ENCODE results near the gene GOPC. TPM values are rescaled to one million over a fixed set of nuclear protein-coding genes. Genes with fewer than 3 reads are reported as not detected.

Gene GOPC
- total and polyA plus RNA-seq, 8 donors: 19.1 to 85.7 (median 78.1) TPM

DNA sequence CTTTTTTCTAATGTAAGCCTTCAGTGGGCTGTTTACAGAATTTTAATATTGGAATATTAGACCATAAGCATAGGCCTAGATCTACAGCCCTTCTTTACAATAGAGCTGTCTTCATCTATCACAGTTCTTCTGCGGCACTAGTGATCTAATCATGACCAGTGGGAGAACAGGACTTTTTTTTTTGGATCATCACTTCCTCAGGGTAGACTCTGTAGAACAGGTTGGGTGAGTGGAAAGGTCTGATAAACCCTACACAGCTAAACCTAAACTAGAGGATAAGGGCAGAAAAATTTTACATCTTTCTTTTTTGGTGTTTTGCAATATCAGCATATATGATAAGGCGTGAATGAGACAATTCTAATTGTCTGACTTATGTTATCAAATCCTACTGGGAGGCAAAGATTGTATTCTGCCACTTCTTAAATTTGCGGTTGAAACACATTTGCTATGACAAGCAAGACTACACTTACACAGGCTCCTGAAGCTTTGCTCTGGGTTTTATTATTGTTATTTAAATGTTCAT lies 52.2 kb downstream of the GOPC start:
- peaks cover 0 to 9% of the 10 kb centered on the region in 2 donors for H3K27me3 ChIP-seq
- H3K27ac ChIP-seq: no peak overlapping the region
- ATAC-seq: no peak
- no peak for DNase-seq
- no peak overlapping the region for H3K4me3 ChIP-seq
- H3K36me3 ChIP-seq: peaks cover 3 to 33% of the 10 kb centered on the region in 2 donors
- H3K9me3 ChIP-seq: no peaks in the 10 kb centered on the region
- H3K4me1 ChIP-seq: peaks cover 6 to 11% of the 10 kb centered on the region in 2 donors
- TF ChIP-seq, protein P1, sequence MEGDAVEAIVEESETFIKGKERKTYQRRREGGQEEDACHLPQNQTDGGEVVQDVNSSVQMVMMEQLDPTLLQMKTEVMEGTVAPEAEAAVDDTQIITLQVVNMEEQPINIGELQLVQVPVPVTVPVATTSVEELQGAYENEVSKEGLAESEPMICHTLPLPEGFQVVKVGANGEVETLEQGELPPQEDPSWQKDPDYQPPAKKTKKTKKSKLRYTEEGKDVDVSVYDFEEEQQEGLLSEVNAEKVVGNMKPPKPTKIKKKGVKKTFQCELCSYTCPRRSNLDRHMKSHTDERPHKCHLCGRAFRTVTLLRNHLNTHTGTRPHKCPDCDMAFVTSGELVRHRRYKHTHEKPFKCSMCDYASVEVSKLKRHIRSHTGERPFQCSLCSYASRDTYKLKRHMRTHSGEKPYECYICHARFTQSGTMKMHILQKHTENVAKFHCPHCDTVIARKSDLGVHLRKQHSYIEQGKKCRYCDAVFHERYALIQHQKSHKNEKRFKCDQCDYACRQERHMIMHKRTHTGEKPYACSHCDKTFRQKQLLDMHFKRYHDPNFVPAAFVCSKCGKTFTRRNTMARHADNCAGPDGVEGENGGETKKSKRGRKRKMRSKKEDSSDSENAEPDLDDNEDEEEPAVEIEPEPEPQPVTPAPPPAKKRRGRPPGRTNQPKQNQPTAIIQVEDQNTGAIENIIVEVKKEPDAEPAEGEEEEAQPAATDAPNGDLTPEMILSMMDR (IDR thresholded peaks at IDR 0.05): no peak
- intact Hi-C loops (cut with DNase I): loop anchor here (10.0 kb wide), 1 partner anchor 95 kb away; no protein-coding TSS in a partner anchor

DNA sequence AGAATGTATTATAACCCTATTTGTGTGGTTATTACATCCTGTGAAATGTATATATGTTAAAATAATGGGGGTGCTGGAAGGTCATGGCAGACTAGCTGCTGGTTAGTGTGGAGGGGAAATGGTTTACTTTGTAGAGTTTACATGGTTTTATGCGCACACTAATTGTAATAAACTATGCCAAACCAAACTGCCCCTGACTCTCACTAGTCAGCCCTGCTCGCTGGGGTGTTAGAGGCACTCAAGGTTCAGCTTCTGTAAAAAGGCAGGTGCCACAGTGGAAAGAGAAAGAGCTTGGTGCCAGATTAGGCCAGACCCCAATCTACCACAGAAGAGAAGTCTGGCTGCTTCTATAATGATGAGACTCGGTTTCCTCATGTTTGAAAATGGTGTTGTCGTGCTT lies 52.7 kb downstream of the GOPC start:
- H3K36me3 ChIP-seq: peaks cover 3 to 38% of the 10 kb centered on the region in 2 donors
- H3K9me3 ChIP-seq: no peaks in the 10 kb centered on the region
- ATAC-seq: peak; percentile 7
- intact Hi-C loops (cut with DNase I): loop anchor here (10.0 kb wide), 1 partner anchor 95 kb away; no protein-coding TSS in a partner anchor
- DNase-seq: no peak
- no peak overlapping the region for H3K4me3 ChIP-seq
- TF ChIP-seq, protein P1 (IDR thresholded peaks at IDR 0.05): no peak
- H3K27me3 ChIP-seq: peaks cover 0 to 9% of the 10 kb centered on the region in 2 donors
- H3K4me1 ChIP-seq: peaks cover 6 to 11% of the 10 kb centered on the region in 2 donors
- no peak overlapping the region for H3K27ac ChIP-seq

DNA sequence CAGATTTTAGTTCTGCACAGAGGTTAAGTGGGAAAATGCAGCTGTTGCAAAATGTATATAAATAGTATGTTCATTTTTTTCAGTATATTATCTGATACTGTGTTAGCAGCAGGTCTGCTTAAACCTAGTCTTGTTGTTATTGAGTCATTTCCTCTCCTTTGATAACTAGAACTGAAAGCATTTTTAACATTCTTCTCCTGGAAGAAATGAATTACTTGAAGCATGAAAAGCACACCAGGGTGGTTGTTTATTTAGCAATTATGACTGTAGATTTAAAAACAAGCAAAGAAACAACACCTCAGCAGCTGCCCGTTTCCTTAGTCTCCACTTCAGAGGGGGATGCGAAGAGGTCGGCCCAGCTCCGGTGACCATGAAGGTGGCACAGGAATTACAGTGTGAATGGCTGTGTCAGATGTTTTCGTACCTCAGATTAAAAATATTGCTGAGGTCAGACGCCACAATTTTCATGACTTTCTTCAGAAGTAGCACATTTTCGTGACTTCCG lies 53.5 kb downstream of the GOPC start:
- DNase-seq (no peak), ATAC-seq (peak; percentile 48)
- Histone ChIP-seq H3K27ac (peak overlapping the region; percentile 5 to 28), H3K27me3 (peaks cover 0 to 9% of the 10 kb centered on the region in 2 donors), H3K36me3 (peaks cover 3 to 42% of the 10 kb centered on the region in 2 donors), H3K4me1 (peaks cover 6 to 11% of the 10 kb centered on the region in 2 donors), H3K9me3 (no peaks in the 10 kb centered on the region), H3K4me3 (no peak overlapping the region)
- TF ChIP-seq, protein P1 (IDR thresholded peaks at IDR 0.05): no peak
- intact Hi-C loops (cut with DNase I): no loop called here

DNA sequence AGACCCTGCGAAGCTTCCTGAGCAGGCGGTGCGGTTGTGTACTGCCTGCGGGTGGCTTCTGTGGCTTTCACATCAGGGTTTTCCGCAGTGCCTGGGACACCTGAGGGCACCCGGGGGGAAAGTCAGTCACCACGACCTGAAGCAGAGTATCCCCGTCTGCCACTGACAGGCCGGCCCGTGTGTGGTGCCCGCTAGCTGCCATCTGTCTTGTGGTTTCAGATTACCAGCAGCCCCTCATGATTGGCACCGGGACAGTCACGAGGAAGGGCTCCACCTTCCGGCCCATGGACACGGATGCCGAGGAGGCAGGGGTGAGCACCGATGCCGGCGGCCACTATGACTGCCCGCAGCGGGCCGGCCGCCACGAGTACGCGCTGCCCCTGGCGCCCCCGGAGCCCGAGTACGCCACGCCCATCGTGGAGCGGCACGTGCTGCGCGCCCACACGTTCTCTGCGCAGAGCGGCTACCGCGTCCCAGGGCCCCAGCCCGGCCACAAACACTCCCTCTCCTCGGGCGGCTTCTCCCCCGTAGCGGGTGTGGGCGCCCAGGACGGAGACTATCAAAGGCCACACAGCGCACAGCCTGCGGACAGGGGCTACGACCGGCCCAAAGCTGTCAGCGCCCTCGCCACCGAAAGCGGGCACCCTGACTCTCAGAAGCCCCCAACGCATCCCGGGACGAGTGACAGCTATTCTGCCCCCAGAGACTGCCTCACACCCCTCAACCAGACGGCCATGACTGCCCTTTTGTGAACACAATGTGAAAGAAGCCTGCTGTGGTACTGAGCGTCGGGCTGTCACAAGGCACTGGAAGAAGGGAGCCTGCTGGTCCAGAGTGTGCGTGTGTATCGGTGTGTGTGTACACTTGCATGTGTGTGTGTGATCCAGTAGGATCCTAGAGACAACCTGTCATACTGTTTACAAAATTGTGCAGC lies 54.4 kb downstream of the GOPC start:
- no peaks in the 10 kb centered on the region for H3K9me3 ChIP-seq
- peaks cover 0 to 9% of the 10 kb centered on the region in 2 donors for H3K27me3 ChIP-seq
- ATAC-seq: peak; percentile 45
- TF ChIP-seq, protein P1 (IDR thresholded peaks at IDR 0.05): no peak
- DNase-seq: peak in 3 of 4 donors; percentile 40 to 76 (median 55)
- peaks cover 6 to 11% of the 10 kb centered on the region in 2 donors for H3K4me1 ChIP-seq
- intact Hi-C loops (cut with DNase I): no loop called here
- H3K27ac ChIP-seq: peak overlapping the region; percentile 5 to 28
- peak overlapping the region in 1 of 2 donors; percentile 28 for H3K4me3 ChIP-seq
- H3K36me3 ChIP-seq: peaks cover 3 to 48% of the 10 kb centered on the region in 2 donors

DNA sequence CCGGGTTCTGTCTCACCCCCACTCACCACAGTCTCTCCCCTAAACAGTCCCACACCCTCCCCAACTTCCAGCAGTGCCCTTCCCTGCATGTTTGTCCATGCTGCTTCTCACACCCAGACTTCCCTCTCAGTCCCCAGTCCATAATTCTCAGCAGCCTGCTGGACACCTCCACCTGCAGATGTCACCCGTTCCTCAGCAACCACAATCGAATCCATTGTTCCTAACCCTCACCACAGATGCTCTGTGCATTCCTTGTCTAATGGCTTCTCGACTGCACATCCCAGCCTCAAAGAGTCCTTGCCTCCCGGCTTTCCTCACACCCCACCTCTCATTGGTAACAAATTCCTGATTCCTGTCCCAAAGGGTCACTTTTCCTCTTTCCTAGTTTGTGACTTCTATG lies 55.6 kb downstream of the GOPC start:
- intact Hi-C loops (cut with DNase I): no loop called here

More for the DNA sequence above, 55.6 kb downstream of the GOPC start:
- TF ChIP-seq, protein P1 (IDR thresholded peaks at IDR 0.05): no peak
- DNase-seq: no peak
- Histone ChIP-seq H3K9me3 (no peaks in the 10 kb centered on the region), H3K27me3 (peaks cover 0 to 9% of the 10 kb centered on the region in 2 donors), H3K4me3 (no peak overlapping the region), H3K36me3 (peaks cover 3 to 58% of the 10 kb centered on the region in 2 donors), H3K4me1 (peaks cover 6 to 11% of the 10 kb centered on the region in 2 donors), H3K27ac (no peak overlapping the region)
- ATAC-seq: no peak
